Sigmoid colon (tissue), 7 donors: ENCODE measurements around the gene MBOAT7. TPM values are rescaled to one million over a fixed set of nuclear protein-coding genes. Genes with fewer than 3 reads are reported as not detected.
A peak's percentile ranks its signal among the peaks of the same experiment; 100 is the strongest.

Source experiments
- DNase-seq: peaks from one replicate; pipeline ENCODE4 v3.0.0-alpha.2; 2019
- H3K27ac ChIP-seq, 4 donors: fragments of 200-600 bp; sonication (generic); one replicate each; pipeline ENCODE4 v1.5.1; 2016 to 2019; ENCODE audit warnings: mild to moderate bottlenecking in 1 of 4
- H3K27me3 ChIP-seq, 3 donors: fragments of 200-600 bp; sonication (generic); one replicate each; pipeline ENCODE4 v1.5.1; 2019; ENCODE audit warnings: mild to moderate bottlenecking in 1 of 3
- H3K36me3 ChIP-seq, 4 donors: fragments of 200-600 bp; sonication (generic); one replicate each; pipeline ENCODE4 v1.5.1; 2016 to 2019
- H3K4me1 ChIP-seq, 4 donors: fragments of 200-600 bp; sonication (generic); one replicate each; pipeline ENCODE4 v1.5.1; 2017 to 2019
- H3K4me3 ChIP-seq, 4 donors: fragments of 200-600 bp; sonication (generic); one replicate each; pipeline ENCODE4 v1.5.1; 2017 to 2019; ENCODE audit warnings: mild to moderate bottlenecking in 2 of 4, moderate library complexity in 1 of 4
- H3K9me3 ChIP-seq, 4 donors: fragments of 200-600 bp in 3 of 4; sonication (generic) in 3 of 4; one replicate each; pipeline versions ENCODE4 v1.5.1 to v1.6.1; 2013 to 2019
- CTCF ChIP-seq, 4 experiments: fragments of 450-650 bp in 3 of 4; fragments of 200-600 bp in 1 of 4; IDR thresholded peaks; one replicate each; pipeline ENCODE4 v1.5.1; 2016 to 2019; ENCODE audit warnings: antibody characterized with exemption in 4 of 4, mild to moderate bottlenecking in 3 of 4, moderate library complexity in 2 of 4
- EP300 ChIP-seq, 4 donors: sonication (generic); formaldehyde crosslinking; IDR thresholded peaks; one replicate each; pipeline ENCODE4 v1.6.1; 2017; ENCODE audit warnings: antibody characterized with exemption in 4 of 4
- POLR2A ChIP-seq, 2 donors: fragments of 450-650 bp; IDR thresholded peaks; one replicate each; pipeline ENCODE4 v1.6.1; 2016; ENCODE audit warnings: antibody characterized with exemption in 2 of 2, mild to moderate bottlenecking in 2 of 2, moderate library complexity in 2 of 2
- POLR2AphosphoS5 ChIP-seq, 4 donors: sonication (generic); formaldehyde crosslinking; IDR thresholded peaks; one replicate each; pipeline ENCODE4 v1.6.1; 2017; ENCODE audit warnings: antibody characterized with exemption in 4 of 4
- WGBS, 2 donors: extraction: QIAGEN DNeasy Blood & Tissue Kit; methylation state at CpG; one replicate each; pipeline ENCODE4 v1.1.7; 2013; 5-methylcytosine and 5-hydroxymethylcytosine counted together
- intact Hi-C: fragments of 100-400 bp; cut with DNase I; formaldehyde crosslinking; loops from one replicate; pipeline ENCODE4 v1.15.1; 2023
- polyA plus RNA-seq, 3 donors: library from polyadenylated mRNA; stranded (reverse); fragments of 200-250 nt; gene quantifications; one replicate each; pipeline ENCODE4 v1.2.3, GENCODE V29; 2013
- total RNA-seq, 4 donors: library from RNA; depleted of rRNA; stranded (reverse); fragments of >200 nt; gene quantifications; one replicate each; pipeline ENCODE4 v1.1.0, GENCODE V29; 2016
- donor health status: healthy with polysubstance abuse.
- donor health status: Bipolar disorder and iron deficiency.
- donor health status: healthy.

Gene MBOAT7
- total and polyA plus RNA-seq, 7 donors: 15.0 to 79.7 (median 29.3) TPM

- Histone ChIP-seq H3K36me3 (peaks cover 31 to 72% (median 45%) of the 10 kb centered on the region in 4 donors), H3K27me3 (no peaks in the 10 kb centered on the region), H3K9me3 (no peaks in the 10 kb centered on the region), H3K4me1 (peaks cover 0 to 91% (median 77%) of the 10 kb centered on the region in 4 donors), H3K4me3 (no peak overlapping the region), H3K27ac (peak overlapping the region in 3 of 4 donors; percentile 39 to 66 (median 61))
- 86 to 91% methylated on average over 27 of the region's 27 CpGs for WGBS, 2 donors
- no peak for TF ChIP-seq POLR2AphosphoS5 (IDR thresholded peaks at IDR 0.05)
- intact Hi-C loops: loop anchor here (10.0 kb wide), 1 partner anchor 259 kb away; the partner anchor contains the start of gene LENG9
- DNase-seq: no peak
These were observed 16.9 kb upstream of the MBOAT7 start for GRCh38 chr19:54206030-54206830.

- intact Hi-C loops: loop anchor here (5.0 to 10.0 kb wide), 2 partner anchors 43 to 260 kb away; partner anchors contain the start of gene LENG9
- TF ChIP-seq EP300 (IDR thresholded peaks at IDR 0.05) (no peak), CTCF (IDR thresholded peaks at IDR 0.05) (no peak), POLR2A (IDR thresholded peaks at IDR 0.05) (no peak), POLR2AphosphoS5 (IDR thresholded peaks at IDR 0.05) (no peak)
- Histone ChIP-seq H3K9me3 (no peaks in the 10 kb centered on the region), H3K4me3 (no peak overlapping the region), H3K27ac (no peak overlapping the region), H3K36me3 (peaks cover 31 to 72% (median 45%) of the 10 kb centered on the region in 4 donors), H3K4me1 (peaks cover 0 to 92% (median 74%) of the 10 kb centered on the region in 4 donors), H3K27me3 (no peaks in the 10 kb centered on the region)
- WGBS, 2 donors: 80 to 83% methylated on average over 4 of the region's 4 CpGs
- no peak for DNase-seq
These were observed 15.5 kb upstream of the MBOAT7 start for GRCh38 chr19:54204767-54205468.

GRCh38 chr19:54203151-54203611 lies 13.8 kb upstream of the MBOAT7 start:
- no peak for DNase-seq
- H3K9me3 ChIP-seq: no peaks in the 10 kb centered on the region
- TF ChIP-seq CTCF (IDR thresholded peaks at IDR 0.05) (no peak), EP300 (IDR thresholded peaks at IDR 0.05) (no peak), POLR2A (IDR thresholded peaks at IDR 0.05) (no peak), POLR2AphosphoS5 (IDR thresholded peaks at IDR 0.05) (no peak)
- H3K4me1 ChIP-seq: peaks cover 0 to 75% (median 59%) of the 10 kb centered on the region in 4 donors
- peaks cover 31 to 68% (median 45%) of the 10 kb centered on the region in 4 donors for H3K36me3 ChIP-seq
- no peak overlapping the region for H3K27ac ChIP-seq
- no peaks in the 10 kb centered on the region for H3K27me3 ChIP-seq
- H3K4me3 ChIP-seq: peak overlapping the region in 1 of 4 donors; percentile 8
- intact Hi-C loops: loop anchor here (5.0 to 10.0 kb wide), 2 partner anchors 41 to 262 kb away; partner anchors contain the start of gene LENG9
- WGBS, 2 donors: 15 to 52% methylated on average over 9 of the region's 9 CpGs

GRCh38 chr19:54201980-54202379 lies 12.6 kb upstream of the MBOAT7 start:
- 53 to 65% methylated on average over 13 of the region's 13 CpGs for WGBS, 2 donors
- no peak for TF ChIP-seq EP300 (IDR thresholded peaks at IDR 0.05)
- TF ChIP-seq CTCF (IDR thresholded peaks at IDR 0.05): no peak
- no peak for TF ChIP-seq POLR2AphosphoS5 (IDR thresholded peaks at IDR 0.05)
- TF ChIP-seq POLR2A (IDR thresholded peaks at IDR 0.05): no peak
- Histone ChIP-seq H3K27me3 (no peaks in the 10 kb centered on the region), H3K4me1 (peaks cover 0 to 63% (median 56%) of the 10 kb centered on the region in 4 donors), H3K9me3 (no peaks in the 10 kb centered on the region), H3K4me3 (peak overlapping the region in 3 of 4 donors; percentile 60 to 64 (median 64)), H3K36me3 (peaks cover 21 to 56% (median 33%) of the 10 kb centered on the region in 4 donors), H3K27ac (peak overlapping the region in 3 of 4 donors; percentile 90 to 96 (median 93))
- intact Hi-C loops: loop anchor here (5.0 to 10.0 kb wide), 2 partner anchors 40 to 263 kb away; partner anchors contain the start of gene LENG9
- DNase-seq: no peak
